DOHH2 (cell line): ENCODE data around the gene F5.

ENCODE experiments used
- H3F3A ChIP-seq: fragments of 200-600 bp; sonication (generic), shearing (Covaris generic); 2 replicates; pipeline ENCODE4 v1.6.0; 2016; ENCODE audit warnings: antibody characterized with exemption, mild to moderate bottlenecking; ENCODE audit not compliant: control insufficient read depth, insufficient read depth
- H3K27ac ChIP-seq: fragments of 200-600 bp; sonication (generic); 2 replicates; pipeline ENCODE4 v1.5.1; 2014; ENCODE audit warnings: low read depth, mild to moderate bottlenecking, low read length, moderate library complexity
- H3K27me3 ChIP-seq: fragments of 200-600 bp; sonication (generic); 2 replicates; pipeline ENCODE4 v1.6.1; 2014; ENCODE audit warnings: mild to moderate bottlenecking, low read length, mixed read lengths; ENCODE audit not compliant: control insufficient read depth
- H3K36me3 ChIP-seq: fragments of 200-600 bp; sonication (generic); 2 replicates; pipeline ENCODE4 v1.6.1; 2014; ENCODE audit warnings: mild to moderate bottlenecking, low read length, moderate library complexity, mixed read lengths; ENCODE audit not compliant: control insufficient read depth
- H3K4me1 ChIP-seq: fragments of 200-600 bp; sonication (generic); 2 replicates; pipeline ENCODE4 v1.6.1; 2014; ENCODE audit warnings: mild to moderate bottlenecking, low read length, mixed read lengths; ENCODE audit not compliant: control insufficient read depth
- H3K4me2 ChIP-seq: fragments of 200-600 bp; sonication (generic); 2 replicates; pipeline ENCODE4 v1.6.0; 2014; ENCODE audit warnings: mild to moderate bottlenecking, low read length, moderate library complexity
- H3K4me3 ChIP-seq: fragments of 200-600 bp; sonication (generic); 2 replicates; pipeline ENCODE4 v1.5.1; 2014; ENCODE audit warnings: mild to moderate bottlenecking, low read length, mixed read lengths
- H3K79me2 ChIP-seq: fragments of 200-600 bp; sonication (generic); 2 replicates; pipeline ENCODE4 v1.6.1; 2014; ENCODE audit warnings: mild to moderate bottlenecking, low read length, mixed read lengths; ENCODE audit not compliant: control insufficient read depth
- H3K9me2 ChIP-seq: fragments of 200-600 bp; sonication (generic); replicated peaks from 2 replicates; pipeline ENCODE4 v1.6.1; 2014; ENCODE audit warnings: mild to moderate bottlenecking, low read length, mixed read lengths; ENCODE audit not compliant: control insufficient read depth
- H3K9me3 ChIP-seq: fragments of 200-600 bp; sonication (generic); 2 replicates; pipeline ENCODE4 v1.6.1; 2014; ENCODE audit warnings: antibody characterized with exemption, low read length, mixed read lengths; ENCODE audit not compliant: control insufficient read depth, insufficient read depth
- H4K20me1 ChIP-seq: fragments of 200-600 bp; sonication (generic); 2 replicates; pipeline ENCODE4 v1.6.0; 2014; ENCODE audit warnings: low read depth, mild to moderate bottlenecking, antibody characterized with exemption, low read length, moderate library complexity; ENCODE audit not compliant: control insufficient read depth, insufficient read depth
- EZH2phosphoT487 ChIP-seq: fragments of 200-600 bp; sonication (generic); IDR thresholded peaks from 2 replicates; pipeline ENCODE4 v1.6.1; 2017; ENCODE audit warnings: borderline replicate concordance, mild to moderate bottlenecking, antibody characterized with exemption, low read length, moderate library complexity, mixed read lengths
- TF ChIP-seq, protein P1 (sequence below): fragments of 200-600 bp; sonication (generic); IDR thresholded peaks from one replicate; pipeline ENCODE4 v1.5.1; 2014; ENCODE audit warnings: antibody characterized with exemption, mild to moderate bottlenecking, low read depth, low read length; ENCODE audit not compliant: poor library complexity, severe bottlenecking

The F5 gene

DNA sequence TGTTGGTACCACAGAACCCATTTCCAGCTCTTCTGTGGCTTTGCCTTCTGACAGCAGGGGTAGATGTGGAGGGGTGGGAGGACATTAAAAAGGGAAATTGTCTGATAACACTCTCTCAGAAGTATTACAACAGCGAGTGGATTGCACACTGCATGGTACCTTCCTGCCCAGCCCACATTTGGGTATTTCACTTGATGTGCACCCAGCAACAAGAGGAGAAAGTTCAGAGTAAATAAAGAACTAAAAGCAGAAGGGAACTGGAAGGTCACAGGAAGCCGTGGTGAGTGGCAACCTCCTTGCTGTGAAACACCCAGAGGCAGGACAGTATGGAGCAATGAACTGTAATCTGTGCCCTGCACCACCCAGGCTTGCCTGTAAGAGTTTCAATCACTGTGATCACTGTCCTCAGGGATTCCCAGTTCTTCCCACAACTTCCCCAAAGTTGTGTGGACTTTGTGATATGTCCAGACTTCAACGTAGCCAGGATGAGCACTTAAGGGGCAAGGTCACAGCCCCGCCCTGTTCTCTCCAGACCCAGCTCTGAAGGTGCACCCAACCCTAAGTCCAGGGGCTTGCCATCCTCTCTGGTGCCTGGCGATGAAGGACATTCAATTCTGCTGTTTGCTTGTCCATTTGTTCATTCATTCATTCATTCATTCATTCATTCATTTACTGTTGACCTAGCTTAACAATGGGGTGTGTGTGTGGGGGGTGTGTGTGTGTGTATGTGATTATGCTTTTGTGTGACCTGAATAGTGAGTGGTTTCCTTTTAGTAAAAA, 18.7 kb upstream of the F5 start:
- Histone ChIP-seq H3K4me2 (0 out of 2 replicates have a peak overlapping the region, but pooled peaks have one; percentile 0), H3K4me3 (no peak overlapping the region), H3K79me2 (no peaks in the 10 kb centered on the region), H3K27ac (no peak overlapping the region), H3K9me2 (no peaks in the 10 kb centered on the region), H3F3A (no peaks in the 10 kb centered on the region), H3K4me1 (peaks cover 31% of the 10 kb centered on the region), H3K27me3 (no peaks in the 10 kb centered on the region), H3K9me3 (no peaks in the 10 kb centered on the region), H3K36me3 (no peaks in the 10 kb centered on the region), H4K20me1 (no peaks in the 10 kb centered on the region)
- no peak for TF ChIP-seq EZH2phosphoT487
- TF ChIP-seq, protein P1, sequence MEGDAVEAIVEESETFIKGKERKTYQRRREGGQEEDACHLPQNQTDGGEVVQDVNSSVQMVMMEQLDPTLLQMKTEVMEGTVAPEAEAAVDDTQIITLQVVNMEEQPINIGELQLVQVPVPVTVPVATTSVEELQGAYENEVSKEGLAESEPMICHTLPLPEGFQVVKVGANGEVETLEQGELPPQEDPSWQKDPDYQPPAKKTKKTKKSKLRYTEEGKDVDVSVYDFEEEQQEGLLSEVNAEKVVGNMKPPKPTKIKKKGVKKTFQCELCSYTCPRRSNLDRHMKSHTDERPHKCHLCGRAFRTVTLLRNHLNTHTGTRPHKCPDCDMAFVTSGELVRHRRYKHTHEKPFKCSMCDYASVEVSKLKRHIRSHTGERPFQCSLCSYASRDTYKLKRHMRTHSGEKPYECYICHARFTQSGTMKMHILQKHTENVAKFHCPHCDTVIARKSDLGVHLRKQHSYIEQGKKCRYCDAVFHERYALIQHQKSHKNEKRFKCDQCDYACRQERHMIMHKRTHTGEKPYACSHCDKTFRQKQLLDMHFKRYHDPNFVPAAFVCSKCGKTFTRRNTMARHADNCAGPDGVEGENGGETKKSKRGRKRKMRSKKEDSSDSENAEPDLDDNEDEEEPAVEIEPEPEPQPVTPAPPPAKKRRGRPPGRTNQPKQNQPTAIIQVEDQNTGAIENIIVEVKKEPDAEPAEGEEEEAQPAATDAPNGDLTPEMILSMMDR: no peak

DNA sequence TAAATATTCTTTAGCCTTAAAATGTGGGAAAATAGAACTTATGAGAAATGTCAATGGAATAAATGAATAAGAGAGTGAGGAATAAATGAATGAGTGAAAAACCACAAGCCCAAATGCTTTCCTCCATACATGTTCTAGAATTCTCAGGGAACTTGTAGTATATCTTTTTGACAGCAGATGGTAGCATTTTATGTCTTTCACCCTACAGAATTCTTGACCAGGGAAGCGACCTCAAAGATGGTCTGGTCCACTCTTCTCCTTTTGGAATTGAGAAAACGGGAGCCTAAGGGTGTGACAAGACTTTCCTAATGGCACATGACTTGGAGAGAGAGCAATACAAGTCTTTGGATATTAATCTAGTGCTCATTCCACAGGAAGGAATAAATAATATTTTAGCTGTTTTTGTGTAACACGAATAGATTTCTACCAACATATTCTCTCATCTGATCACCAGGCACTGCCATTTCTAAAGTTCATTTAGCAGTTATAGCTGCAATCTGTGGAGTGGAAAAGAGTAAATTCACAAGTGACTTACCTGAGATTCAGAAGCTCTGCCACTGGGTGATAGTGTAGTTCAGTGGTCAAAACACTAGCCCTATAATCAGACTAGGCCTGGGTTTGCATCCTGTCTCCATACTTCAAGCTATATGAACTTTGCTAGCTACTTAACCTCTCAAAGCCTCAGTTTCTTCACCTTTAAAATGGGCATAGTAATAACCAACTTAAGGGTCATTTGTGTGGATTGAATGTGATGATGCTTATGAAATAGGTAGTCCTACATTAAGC, 15.0 kb upstream of the F5 start:
- Histone ChIP-seq H3K4me2 (no peak overlapping the region), H3K9me3 (no peaks in the 10 kb centered on the region), H3K79me2 (no peaks in the 10 kb centered on the region), H3K9me2 (no peaks in the 10 kb centered on the region), H3K27ac (no peak overlapping the region), H3K36me3 (no peaks in the 10 kb centered on the region), H3K27me3 (peaks cover 5% of the 10 kb centered on the region), H4K20me1 (no peaks in the 10 kb centered on the region), H3K4me1 (peaks cover 31% of the 10 kb centered on the region), H3K4me3 (no peak overlapping the region), H3F3A (no peaks in the 10 kb centered on the region)
- TF ChIP-seq EZH2phosphoT487: no peak
- TF ChIP-seq, protein P1: peak; percentile 59

DNA sequence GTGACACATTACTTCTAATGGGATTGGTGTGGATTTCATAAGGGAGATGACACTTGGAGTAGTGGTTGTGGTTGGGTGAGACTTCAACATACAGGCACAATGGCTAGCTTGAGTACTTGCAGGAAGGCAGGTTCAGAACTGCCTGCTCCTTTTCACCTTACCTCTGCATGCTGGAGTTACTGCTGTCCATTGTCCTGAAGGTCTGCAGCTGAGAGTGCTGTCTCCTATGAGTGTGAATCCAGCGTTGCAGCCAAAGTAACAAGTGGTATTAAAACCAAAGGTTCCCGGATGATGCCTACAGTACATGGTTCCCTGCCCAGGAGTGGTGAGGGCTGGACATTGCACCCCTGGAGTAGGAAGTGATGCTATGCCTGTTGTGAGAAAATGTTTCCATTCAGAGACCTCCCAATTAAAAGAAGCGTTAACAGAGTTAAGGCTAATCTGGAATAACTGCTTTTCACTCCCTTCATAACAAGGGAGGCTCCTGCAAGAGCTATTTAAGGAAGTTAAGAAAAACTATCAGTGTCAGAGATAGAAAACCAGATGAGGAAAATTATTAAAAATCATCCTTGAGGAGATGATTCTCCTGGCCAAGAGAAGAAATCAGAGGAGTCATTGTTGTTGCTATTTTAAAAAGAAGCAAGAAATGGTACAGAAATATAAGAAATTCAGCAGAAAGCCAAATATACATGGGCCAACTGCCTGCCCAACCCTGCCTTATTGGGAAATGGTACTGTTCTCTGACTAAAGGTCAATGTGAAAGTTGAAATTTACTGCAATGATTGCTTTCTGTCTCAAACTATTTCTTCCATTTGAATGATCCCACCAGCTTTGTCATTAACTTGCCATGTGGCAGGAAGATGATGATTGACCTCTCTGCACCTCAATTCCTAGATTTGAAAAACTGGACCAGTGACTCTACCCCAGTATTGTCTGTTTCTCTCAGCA, 9.8 kb upstream of the F5 start:
- H4K20me1 ChIP-seq: no peaks in the 10 kb centered on the region
- no peaks in the 10 kb centered on the region for H3K79me2 ChIP-seq
- no peaks in the 10 kb centered on the region for H3K36me3 ChIP-seq
- no peaks in the 10 kb centered on the region for H3F3A ChIP-seq
- H3K9me2 ChIP-seq: no peaks in the 10 kb centered on the region
- peaks cover under 1% of the 10 kb centered on the region; the same call in 1 of the 2 replicates for H3K4me1 ChIP-seq
- H3K4me3 ChIP-seq: no peak overlapping the region
- TF ChIP-seq, protein P1: no peak
- TF ChIP-seq EZH2phosphoT487: no peak
- peaks cover 35% of the 10 kb centered on the region for H3K27me3 ChIP-seq
- H3K9me3 ChIP-seq: no peaks in the 10 kb centered on the region
- no peak overlapping the region for H3K4me2 ChIP-seq
- H3K27ac ChIP-seq: no peak overlapping the region
